Neural crest cell (in vitro differentiated cells): ENCODE measurements around the gene TTC36. TPM values are rescaled to one million over a fixed set of nuclear protein-coding genes. Genes with fewer than 3 reads are reported as not detected.

Experiments
- DNase-seq: peaks from one replicate; pipeline ENCODE4 v3.0.0; 2021; ENCODE audit warnings: low read depth, mixed read lengths, low spot score
- H3K27ac Mint-ChIP-seq: one replicate; pipeline ENCODE4 v1.8.0; 2021; ENCODE audit warnings: mild to moderate bottlenecking, mixed read lengths; ENCODE audit not compliant: unreplicated experiment
- H3K27me3 Mint-ChIP-seq: 2 replicates; pipeline ENCODE4 v1.8.0; 2021; ENCODE audit warnings: low read depth, mild to moderate bottlenecking, mixed read lengths
- H3K36me3 Mint-ChIP-seq: 2 replicates; pipeline ENCODE4 v1.8.0; 2021; ENCODE audit warnings: low read depth, mild to moderate bottlenecking, mixed read lengths
- H3K4me1 Mint-ChIP-seq: 2 replicates; pipeline ENCODE4 v1.8.0; 2021; ENCODE audit warnings: mixed read lengths
- H3K4me3 Mint-ChIP-seq: one replicate; pipeline ENCODE4 v1.8.0; 2021; ENCODE audit warnings: mild to moderate bottlenecking, mixed read lengths
- H3K9me3 Mint-ChIP-seq: 2 replicates; pipeline ENCODE4 v1.8.0; 2021; ENCODE audit warnings: mixed read lengths
- total RNA-seq: library from RNA; stranded (reverse); gene quantifications from 2 replicates; pipeline ENCODE4 v1.2.1, GENCODE V29; 2021
- TF ChIP-seq, protein P1 (sequence below): fragments of 200-600 bp; sonication (generic); conservative IDR thresholded peaks from 2 replicates; pipeline ENCODE4 v1.5.0; 2021; ENCODE audit warnings: antibody characterized with exemption, mild to moderate bottlenecking

TTC36 gene
- total RNA-seq, 1 donor from 2014 or later, result 1.2 TPM

DNA sequence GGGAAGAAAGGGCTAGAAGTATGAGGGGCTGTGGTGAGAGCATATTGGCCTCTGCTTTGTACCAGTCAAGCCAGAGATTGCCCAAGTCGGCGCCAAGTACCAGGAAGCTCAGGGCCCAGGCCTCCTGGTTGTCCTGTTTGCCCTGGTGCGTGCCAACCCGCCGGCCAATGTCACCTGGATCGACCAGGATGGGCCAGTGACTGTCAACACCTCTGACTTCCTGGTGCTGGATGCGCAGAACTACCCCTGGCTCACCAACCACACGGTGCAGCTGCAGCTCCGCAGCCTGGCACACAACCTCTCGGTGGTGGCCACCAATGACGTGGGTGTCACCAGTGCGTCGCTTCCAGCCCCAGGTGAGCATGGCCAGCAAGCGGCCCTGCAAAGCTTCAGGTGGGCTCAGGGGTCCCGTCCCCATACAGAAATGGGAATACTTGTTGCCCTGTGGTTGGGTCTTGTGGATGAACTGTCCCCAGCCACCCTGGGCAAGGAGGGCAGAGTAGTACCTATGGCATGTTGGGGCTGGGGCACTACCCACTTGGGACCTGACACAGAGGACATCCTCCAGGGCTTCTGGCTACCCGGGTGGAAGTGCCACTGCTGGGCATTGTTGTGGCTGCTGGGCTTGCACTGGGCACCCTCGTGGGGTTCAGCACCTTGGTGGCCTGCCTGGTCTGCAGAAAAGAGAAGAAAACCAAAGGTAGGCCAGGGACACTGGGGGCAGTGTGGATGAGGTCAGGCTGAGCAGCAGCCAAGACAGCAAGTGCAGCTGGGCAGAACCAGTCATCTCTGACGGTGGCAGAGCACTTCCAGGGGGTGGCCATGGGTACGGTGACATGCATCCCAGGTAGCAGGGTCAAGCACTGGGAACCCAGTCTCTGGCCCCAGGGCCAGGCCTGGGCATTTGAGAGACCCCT lies 5.8 kb downstream of the TTC36 start:
- DNase-seq, result no peak
- TF ChIP-seq, protein P1, sequence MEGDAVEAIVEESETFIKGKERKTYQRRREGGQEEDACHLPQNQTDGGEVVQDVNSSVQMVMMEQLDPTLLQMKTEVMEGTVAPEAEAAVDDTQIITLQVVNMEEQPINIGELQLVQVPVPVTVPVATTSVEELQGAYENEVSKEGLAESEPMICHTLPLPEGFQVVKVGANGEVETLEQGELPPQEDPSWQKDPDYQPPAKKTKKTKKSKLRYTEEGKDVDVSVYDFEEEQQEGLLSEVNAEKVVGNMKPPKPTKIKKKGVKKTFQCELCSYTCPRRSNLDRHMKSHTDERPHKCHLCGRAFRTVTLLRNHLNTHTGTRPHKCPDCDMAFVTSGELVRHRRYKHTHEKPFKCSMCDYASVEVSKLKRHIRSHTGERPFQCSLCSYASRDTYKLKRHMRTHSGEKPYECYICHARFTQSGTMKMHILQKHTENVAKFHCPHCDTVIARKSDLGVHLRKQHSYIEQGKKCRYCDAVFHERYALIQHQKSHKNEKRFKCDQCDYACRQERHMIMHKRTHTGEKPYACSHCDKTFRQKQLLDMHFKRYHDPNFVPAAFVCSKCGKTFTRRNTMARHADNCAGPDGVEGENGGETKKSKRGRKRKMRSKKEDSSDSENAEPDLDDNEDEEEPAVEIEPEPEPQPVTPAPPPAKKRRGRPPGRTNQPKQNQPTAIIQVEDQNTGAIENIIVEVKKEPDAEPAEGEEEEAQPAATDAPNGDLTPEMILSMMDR, result no peak
- H3K36me3 Mint-ChIP-seq, result no peaks in the 10 kb centered on the region
- no peaks in the 10 kb centered on the region for H3K27me3 Mint-ChIP-seq
- H3K4me1 Mint-ChIP-seq, result peaks cover 30% of the 10 kb centered on the region
- H3K4me3 Mint-ChIP-seq, result peak overlapping the region; percentile 94
- H3K27ac Mint-ChIP-seq, result peak overlapping the region; percentile 43
- H3K9me3 Mint-ChIP-seq, result no peaks in the 10 kb centered on the region

DNA sequence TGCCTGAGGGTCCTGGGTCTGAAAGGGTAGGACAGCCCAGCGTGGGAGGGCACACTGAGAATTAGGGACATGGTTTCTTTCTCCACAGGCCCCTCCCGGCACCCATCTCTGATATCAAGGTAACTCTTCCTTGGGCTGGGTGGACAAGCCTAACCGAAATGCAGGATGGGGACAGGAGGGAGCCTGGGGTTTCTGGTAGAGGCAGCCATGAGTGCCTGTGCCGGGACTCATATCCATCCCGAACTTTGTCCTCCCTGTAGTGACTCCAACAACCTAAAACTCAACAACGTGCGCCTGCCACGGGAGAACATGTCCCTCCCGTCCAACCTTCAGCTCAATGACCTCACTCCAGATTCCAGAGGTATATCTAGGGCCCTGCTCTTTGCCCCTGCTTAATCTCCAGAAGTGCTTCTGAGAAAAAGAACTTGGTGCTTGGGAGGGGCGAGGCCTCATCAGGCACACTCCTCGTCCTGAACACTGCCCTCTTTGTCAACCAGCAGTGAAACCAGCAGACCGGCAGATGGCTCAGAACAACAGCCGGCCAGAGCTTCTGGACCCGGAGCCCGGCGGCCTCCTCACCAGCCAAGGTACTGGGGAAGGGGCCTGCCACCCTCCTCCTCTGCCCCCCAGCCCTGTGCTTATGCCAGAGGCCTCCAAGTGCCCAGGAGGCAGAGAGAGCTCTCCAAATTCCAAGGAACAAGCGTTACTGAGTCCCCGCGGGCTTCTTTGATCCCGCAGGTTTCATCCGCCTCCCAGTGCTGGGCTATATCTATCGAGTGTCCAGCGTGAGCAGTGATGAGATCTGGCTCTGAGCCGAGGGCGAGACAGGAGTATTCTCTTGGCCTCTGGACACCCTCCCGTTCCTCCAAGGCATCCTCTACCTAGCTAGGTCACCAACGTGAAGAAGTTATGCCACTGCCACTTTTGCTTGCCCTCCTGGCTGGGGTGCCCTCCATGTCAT lies 6.8 kb downstream of the TTC36 start:
- TF ChIP-seq, protein P1, result no peak
- no peaks in the 10 kb centered on the region for H3K27me3 Mint-ChIP-seq
- peaks cover 27% of the 10 kb centered on the region for H3K4me1 Mint-ChIP-seq
- peak; percentile 22 for DNase-seq
- no peaks in the 10 kb centered on the region for H3K9me3 Mint-ChIP-seq
- H3K27ac Mint-ChIP-seq, result peak overlapping the region; percentile 57
- no peaks in the 10 kb centered on the region for H3K36me3 Mint-ChIP-seq
- peak overlapping the region; percentile 81 for H3K4me3 Mint-ChIP-seq

GRCh38 chr11:118535261-118535660 lies 8.0 kb downstream of the TTC36 start:
- peak overlapping the region; percentile 76 for H3K4me3 Mint-ChIP-seq
- TF ChIP-seq, protein P1, result no peak
- no peaks in the 10 kb centered on the region for H3K27me3 Mint-ChIP-seq
- no peak overlapping the region for H3K27ac Mint-ChIP-seq
- no peaks in the 10 kb centered on the region for H3K36me3 Mint-ChIP-seq
- peaks cover 15% of the 10 kb centered on the region for H3K4me1 Mint-ChIP-seq
- DNase-seq, result no peak
- H3K9me3 Mint-ChIP-seq, result no peaks in the 10 kb centered on the region

DNA sequence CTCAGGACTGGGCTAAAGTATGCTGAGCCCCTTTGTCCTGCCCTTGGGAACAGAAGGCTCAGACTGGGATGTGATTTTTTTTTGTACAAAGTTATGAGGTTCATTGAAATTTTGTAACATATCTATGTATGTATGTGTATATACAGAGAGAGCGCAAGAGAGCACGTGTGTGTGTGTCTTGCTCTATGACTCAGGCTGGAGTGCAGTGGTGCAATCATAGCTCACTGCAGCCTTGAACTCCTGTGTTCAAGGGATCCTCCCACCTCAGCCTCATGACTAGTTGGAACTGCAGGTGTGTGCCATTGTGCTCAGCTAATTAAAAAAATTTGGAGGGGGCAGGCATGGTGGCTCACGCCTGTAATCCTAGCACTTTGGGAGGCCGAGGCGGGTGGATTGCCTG lies 9.5 kb downstream of the TTC36 start:
- no peak for DNase-seq
- Mint-ChIP-seq H3K9me3 (no peaks in the 10 kb centered on the region), H3K27me3 (no peaks in the 10 kb centered on the region), H3K27ac (no peak overlapping the region), H3K4me1 (peaks cover 8% of the 10 kb centered on the region), H3K4me3 (no peak overlapping the region), H3K36me3 (peaks cover 5% of the 10 kb centered on the region)
- TF ChIP-seq, protein P1, result no peak

DNA sequence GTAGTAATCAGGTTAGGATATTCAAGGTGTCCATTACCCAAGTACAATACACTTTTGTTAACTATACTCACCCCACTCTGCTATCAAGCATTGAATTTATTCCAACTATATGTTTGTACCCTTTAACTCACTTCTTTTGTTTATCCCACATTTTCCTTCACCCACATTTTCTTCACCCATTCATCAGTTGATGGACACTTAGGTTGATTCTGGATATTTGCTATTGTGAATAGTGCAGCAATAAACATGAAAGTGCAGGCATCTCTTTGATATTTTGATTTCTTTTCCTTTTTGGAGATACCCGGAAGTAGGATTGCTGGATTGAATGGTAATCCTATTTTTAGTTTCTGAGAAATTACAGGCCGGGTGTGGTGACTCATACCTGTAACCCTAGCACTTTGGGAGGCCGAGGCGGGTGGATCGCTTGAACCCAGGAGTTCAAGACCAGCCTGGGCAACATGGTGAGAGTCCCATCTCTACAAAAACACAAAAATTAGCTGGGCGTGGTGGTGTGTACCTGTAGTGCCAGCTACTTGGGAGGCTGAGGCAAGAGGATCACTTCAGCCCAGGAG lies 10.2 kb downstream of the TTC36 start:
- TF ChIP-seq, protein P1, result no peak
- DNase-seq, result no peak
- H3K27me3 Mint-ChIP-seq, result no peaks in the 10 kb centered on the region
- peaks cover 5% of the 10 kb centered on the region for H3K36me3 Mint-ChIP-seq
- H3K9me3 Mint-ChIP-seq, result no peaks in the 10 kb centered on the region
- H3K27ac Mint-ChIP-seq, result no peak overlapping the region
- no peak overlapping the region for H3K4me3 Mint-ChIP-seq
- peaks cover 6% of the 10 kb centered on the region for H3K4me1 Mint-ChIP-seq
